Measurements from ENCODE around the gene TMEM263.
A peak's percentile ranks its signal among the peaks of the same experiment; 100 is the strongest.
"Not testable (repeated sequence)": the region's sequence is repeated elsewhere in the genome, so short reads cannot be mapped to it uniquely, and the experiment has no call there.

The TMEM263 gene

DNA sequence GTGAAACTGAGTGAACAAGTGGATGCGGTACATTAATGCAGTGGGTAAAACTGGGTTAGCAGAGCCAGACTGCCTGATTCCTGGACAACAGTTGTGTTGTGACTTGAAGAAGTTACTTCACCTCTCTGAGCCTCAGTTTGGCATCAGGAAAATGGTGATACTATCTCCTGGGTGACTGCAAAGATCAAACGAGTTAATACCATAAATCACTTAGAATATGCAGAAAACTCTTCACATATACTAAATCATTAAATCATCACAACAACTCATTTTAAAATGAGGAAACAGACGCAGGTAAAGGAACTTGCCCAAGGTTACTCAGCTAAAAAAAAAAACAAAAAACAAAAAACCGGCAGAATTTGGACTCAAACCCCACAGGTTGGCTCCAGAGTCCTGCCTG lies 30.4 kb downstream of the TMEM263 start:
- DNase-seq (ENCODE audit: low read depth) = no peak

DNA sequence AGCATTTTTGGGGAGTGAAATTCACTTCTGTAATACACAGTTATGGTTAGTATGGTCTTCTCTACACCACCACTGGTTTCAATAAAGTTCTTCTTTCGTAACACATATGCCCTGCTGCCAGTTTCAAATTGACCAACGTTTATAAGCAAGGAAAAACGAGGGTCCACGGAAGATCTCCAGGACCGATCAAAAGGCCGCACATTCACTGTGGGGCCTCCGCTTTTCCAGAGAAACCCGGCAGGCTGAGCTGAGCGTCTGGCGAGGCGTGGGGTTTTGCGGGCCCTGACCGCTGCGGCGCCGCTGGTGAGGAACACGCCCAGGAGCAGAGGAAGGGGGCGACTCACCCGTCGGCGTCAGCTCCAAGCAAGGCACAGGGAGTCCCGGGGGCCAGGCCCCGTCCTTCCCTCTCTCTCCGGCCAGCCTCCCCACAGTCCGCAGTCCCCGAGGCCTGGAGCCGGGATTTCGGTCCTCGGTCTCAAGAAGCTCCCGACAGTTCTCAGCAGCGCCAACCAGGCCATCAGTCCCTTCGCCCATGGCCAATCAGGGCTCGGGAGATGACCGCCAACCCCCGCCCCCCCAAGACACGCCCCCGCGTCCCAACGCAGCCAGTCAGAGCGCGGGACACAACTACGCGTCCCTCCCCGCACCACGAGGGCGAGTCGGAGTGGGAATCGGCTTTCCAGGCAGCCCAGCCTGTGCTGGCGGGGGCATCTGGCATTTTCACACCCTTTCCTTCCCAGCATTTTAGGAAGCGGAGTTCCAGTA lies 31.1 kb downstream of the TMEM263 start, which contains the start of gene MTERF2:
Gene MTERF2 (minus strand): TSS at position 522 of the 765 bp plus-strand sequence. CDS start 8,432 bp downstream, outside the sequence.
- peak; percentile 73 for DNase-seq (ENCODE audit: low read depth)

DNA sequence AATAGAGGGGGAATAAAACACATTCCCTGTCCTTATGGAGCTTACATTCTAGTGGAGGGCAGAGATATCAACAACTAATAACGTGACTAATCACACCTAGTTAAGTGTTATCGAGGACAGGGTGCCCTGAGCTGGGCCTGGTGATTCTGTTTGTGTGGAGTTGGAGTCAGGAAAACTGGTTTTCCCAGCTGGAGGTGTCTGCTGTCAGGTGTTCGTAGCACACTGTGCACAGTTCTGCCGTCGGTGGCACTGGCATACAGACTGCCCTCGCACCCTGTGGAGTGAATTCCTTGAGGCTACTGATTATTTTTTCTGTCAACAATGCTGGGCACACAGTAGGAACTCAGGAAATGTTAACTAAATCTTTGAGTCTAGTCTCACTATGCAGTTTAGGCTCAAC lies 32.1 kb downstream of the TMEM263 start:
- DNase-seq (ENCODE audit: low read depth) = no peak

DNA sequence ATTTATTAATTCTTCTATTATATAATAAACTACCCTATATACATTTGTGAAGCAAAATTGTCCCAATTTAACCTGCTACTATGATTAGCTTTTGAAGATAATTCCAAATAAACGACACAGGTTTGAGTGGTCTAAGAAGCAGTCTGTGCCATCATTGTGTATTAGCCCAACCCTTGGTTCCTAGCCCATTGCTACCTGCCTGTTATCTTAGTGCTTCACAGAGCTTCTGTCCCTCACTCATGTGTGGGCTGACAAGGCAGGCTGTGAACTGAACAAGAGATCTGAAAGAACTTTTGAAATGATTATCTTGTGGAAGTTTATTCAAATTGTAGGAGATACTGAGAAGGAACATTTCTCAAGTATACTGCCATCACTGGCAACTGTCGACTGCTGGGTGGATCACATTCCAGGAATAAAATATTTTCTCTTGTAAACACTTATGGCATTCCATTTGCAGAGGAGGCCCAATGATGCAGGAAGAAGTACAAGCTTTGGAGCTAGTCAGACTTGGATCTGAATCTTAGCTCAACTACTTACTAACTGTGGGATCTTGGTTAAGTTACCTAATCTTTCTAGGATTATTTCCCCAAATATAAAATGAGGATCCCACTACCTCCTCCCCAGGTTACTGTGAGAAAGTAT lies 39.0 kb downstream of the TMEM263 start:
- no peak for DNase-seq (ENCODE audit: low read depth)

DNA sequence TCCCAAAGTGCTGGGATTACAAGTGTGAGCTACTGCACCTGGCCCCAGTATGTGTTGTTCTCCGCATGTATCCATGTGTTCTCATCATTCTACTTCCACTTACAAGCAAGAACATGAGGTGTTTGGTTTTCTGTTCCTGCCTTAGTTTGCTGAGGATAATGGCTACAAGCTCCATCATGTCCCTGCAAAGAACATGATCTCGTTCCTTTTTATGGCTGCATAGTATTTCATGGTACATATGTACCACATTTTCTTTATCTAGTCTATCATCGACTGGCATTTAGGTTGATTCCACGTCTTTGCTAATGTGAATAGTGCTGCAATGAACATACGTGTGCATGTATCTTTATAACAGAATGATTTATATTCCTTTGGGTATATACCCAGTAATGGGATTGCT lies 40.4 kb downstream of the TMEM263 start:
- not testable (repeated sequence) for DNase-seq (ENCODE audit: low read depth)

DNA sequence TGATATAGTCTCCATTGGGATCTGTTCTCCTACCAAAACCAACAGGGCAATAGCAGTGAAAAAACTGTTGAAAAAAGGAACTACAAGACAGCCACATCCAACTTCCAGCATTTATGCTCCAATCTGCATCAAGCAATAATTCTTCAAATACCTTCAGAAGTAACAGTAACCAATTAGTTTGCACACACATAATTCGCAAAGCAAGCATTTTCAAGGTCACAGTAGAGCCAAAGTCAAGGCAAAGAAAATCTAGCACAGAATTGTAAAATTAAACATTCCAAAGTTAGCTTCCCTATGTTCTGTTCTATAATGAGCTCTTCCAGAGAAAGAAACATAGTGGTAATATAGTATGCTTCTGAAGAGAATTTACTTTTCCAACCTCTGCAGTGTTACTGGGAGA lies 42.2 kb downstream of the TMEM263 start:
- no peak for DNase-seq (ENCODE audit: low read depth)

DNA sequence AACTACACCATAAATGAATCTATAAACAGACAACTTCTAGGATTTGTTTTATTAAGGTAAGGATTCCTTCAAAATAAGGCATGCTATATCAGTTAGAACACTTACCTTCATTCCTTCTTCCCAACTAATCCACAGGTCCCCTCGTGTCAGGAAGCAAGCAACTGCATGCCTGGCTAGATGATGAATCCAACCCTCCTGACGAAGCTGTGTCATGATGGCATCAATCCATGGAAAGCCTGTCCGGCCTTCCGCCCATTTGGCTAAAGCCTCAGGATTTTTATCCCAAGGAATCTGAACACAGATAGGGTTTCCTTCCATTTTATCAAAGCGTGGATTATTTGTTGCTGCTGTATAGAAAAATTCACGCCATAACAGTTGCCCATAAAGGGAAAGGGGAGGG lies 43.7 kb downstream of the TMEM263 start:
- DNase-seq (ENCODE audit: low read depth) = no peak

DNA sequence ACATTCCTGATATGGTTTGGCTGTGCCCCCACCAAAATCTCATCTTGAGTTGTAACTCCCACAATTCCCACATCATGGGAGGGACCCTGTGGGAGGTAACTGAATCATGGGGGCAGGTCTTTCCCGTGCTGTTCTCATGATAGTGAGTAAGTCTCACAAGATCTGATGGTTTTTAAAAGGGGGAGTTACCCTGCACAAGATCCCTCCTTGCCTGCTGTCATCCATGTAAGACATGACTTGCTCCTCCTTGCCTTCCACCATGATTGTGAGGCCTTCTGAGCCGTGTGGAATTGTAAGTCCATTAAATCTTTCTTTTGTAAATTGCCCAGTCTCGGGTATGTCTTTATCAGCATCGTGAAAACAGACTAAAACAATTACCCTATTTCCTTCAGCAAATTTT lies 47.0 kb downstream of the TMEM263 start:
- DNase-seq (ENCODE audit: low read depth) = not testable (repeated sequence)

DNA sequence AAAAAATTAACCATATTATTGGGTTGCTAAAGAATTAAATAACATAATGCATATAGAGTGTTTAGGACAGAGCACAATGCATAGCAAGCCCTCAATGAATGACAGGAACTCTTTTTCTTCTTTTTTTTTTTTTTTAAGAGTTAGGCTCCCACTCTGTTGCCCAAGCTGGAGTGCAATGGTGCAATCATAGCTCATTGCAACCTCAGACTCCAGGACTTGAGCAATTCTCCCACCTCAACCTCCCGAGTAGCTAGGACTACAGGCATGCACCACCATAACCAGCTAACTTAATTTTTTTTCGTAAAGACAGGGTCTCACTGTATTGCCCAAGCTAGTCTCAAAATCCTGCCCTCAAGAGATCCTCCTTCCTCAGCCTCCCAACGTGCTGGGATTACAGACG lies 51.7 kb downstream of the TMEM263 start:
- DNase-seq (ENCODE audit: low read depth) = no peak

DNA sequence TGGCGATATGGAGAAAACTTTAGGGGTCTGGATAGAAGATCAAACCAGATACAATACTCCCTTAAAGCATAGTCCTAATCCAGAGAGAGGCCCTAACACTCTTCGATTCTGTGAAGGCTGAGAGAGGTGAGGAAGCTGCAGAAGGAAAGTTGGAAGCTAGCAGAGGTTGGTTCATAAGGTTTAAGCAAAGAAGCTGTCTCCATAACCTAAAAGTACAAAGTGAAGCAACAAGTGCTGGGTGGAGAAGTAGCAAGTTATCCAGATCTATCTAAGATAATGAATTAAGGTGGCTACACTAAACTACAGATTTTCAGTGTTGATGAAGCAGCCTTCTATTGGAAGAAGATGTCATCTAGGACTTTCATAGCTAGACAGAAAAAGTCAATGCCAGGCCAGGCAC lies 55.8 kb downstream of the TMEM263 start:
- DNase-seq (ENCODE audit: low read depth) = no peak

DNA sequence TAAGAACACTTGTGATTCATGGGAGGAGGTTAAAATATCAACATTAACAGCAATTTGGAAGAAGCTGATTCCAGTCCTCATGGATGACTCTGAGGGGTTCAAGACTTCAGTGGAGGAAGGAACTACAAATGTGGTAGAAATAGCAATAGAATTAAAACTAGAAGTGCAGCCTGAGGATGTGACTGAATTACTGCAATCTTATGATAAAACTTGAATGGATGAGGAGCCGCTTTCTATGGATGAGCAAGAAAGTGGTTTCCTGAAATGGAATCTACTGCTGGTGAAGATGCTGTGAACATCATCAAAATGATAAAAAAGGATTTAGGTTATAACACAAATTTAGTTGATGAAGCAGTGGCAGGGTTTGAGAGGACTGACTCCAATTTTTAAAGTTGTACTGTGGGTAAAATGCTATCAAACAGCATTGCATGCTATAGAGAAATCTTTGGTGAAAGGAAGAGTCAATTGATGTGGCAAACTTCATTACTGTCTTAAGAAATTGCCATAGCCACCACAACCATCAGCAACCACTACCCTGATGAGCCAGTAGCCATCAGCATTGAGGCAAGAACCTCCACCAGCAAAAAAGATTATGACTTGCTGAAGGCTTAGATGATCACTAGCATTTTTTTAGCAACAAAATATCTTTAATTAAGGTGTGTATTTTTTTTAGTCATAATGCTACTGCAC lies 57.2 kb downstream of the TMEM263 start:
- DNase-seq (ENCODE audit: low read depth) = no peak

DNA sequence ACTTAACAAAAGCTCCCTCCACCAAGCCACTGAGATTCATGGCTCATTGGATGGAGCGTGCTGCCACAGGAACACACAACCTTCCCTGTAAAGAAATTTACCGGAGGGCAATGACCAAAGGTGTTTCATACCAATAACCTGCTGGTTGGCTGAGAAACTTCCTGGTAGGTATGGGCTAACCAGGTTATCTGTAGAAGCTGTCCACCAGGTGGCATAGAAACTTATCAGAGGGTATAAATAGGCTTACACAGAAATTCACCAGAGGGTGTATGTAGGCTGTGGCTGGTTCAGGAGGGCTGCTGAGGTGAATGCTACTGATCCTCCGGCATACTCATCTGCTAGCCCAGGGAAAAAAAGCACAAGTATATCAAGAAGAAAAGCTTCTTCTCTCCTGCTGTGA lies 58.3 kb downstream of the TMEM263 start:
- DNase-seq (ENCODE audit: low read depth) = no peak

DNA sequence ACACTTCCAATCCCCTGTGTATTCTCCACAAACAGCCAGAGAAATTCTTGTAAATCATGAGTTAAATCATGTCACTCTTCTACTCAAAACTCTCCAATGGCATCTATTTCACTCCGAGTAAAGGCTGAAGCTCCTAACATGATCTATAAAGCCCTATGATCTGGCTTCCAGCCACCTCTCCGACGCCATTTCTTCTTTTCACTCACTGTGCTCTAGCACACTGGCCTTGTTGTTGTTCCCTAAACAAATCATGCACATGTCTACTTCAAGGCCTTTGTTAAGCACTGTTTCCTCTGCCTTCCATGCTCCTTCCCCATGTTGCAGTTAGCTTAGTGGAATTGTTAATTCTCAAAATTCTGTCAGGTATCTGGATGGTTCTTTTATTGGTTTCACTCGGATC lies 61.3 kb downstream of the TMEM263 start:
- DNase-seq (ENCODE audit: low read depth) = no peak

DNA sequence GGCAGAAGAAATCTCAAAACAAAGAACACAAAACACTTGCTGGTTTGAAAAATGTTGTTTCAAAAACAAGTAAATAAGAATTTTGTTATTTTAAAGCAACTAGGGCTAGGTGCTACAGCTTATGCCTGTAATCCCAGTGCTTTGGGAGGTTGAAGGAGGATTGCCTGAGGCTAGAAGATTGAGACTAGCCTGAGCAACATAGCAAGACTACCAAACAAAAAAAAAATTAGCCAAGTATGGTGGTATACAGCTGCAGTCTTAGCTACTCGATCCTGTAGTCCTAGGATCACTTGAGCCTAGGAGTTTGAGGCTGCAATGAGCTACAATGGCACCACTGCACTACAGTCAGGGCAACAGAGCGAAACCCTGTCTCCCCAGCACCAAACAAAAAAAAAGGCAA lies 63.8 kb downstream of the TMEM263 start:
- DNase-seq (ENCODE audit: low read depth) = no peak
